GM21717 (cell line): ENCODE data around the gene ZFYVE28.

Experiments
- ATAC-seq: cut with Tn5 transposase; IDR thresholded peaks from one replicate; pipeline ENCODE4 v1.9.1; 2021; ENCODE audit warnings: mild to moderate bottlenecking, moderate library complexity; ENCODE audit not compliant: unreplicated experiment

Gene ZFYVE28

DNA sequence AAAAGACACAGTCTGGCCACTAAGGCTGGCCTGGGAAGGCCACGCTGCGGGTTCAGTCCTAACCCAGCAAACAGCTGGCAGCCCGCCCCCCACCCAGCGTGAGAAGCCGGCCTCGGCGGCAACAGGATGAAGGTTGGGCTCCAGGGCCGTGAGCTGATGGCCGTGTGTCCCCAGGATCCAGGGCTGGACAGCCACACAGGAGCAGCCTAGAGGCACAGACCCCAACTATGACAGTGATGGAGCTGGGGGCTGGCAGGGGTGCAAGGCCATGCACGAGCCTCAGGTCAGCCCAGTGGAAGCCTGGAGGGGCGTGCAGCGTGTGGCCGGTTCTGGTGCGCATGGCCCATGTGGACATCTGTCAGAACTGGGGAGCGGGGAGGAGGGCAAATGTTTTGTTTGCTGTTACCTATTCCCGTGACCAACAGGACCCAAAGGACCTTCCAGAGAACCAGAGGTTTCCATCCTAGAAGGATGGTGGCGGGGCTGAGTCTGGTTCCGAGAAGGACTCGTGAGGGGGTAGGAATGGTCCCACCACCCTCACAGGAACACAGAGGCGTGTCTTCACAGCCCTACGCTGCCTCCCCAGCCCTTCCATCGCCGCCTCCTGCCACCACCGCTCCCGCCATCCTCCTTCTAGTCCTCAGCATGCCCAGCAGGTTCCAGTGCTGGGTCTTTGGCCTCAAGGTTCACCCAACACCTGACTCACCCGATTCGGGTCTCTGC lies 46.5 kb downstream of the ZFYVE28 start:
- ATAC-seq, result no peak

DNA sequence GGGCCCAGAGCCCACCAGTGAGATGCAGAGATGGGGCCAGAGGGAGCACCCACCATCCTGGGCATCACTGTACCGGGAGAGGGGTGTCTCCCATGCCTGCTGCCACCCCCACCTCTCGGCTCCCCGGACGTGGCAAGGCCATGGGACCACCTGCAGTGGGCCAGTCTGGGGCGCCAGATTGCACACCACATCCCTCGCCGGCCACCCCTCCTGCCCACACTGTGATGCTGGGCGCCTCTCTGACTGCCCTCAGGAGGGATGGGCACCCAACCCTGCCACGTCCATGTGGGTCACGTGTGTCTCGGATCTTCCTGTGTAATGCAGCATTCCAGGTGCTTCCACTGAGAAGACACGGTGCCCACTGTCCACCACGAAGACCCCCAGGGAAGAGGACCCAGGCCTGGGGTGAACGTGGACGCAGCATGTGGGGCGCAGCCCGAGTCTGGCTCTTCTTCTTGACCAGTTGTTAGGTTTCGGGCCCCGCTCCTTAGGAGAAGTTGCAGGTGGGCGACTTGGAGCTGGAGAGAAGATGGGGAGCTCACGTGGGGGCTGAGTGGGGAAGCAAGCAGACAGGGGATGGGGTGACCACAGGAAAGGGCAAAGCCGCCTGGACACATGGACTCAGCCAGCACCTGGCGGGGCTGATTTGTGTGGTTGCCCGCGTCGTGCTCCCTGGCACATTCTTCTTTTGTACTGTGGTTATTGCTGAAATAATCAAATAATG lies 47.7 kb downstream of the ZFYVE28 start:
- ATAC-seq, result no peak

DNA sequence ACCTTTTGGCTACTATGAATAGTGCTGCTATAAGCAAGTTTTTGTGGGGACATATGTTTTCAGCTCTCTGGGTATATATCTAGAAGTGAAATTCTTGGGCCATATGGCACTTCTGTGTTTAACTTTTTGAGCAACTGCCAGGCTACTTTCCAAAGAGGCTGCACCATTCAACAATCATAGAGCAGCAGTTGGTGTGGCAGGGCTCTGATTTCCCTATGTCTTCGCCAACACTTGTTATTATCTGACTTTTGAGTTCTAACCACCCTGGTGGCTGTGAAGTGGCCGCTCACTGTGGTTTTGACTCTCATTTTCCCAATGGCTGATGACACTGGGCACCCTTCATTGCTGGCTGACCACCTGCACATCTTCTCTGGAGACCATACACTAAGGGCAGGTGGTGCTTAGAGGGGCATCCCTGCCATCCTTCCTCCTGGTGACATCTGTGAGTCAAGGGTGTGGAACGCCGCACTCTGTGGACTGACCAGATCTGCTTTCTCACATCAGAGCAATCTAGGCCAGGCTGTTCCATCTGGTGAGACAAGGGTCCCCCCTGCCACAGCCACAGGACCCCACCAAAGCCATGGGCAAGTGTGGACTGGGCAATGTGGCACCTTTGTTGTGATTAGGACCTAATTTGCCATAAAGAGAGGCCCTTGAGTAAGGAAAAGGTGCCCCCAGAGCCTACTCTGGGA lies 49.6 kb downstream of the ZFYVE28 start:
- no peak for ATAC-seq

DNA sequence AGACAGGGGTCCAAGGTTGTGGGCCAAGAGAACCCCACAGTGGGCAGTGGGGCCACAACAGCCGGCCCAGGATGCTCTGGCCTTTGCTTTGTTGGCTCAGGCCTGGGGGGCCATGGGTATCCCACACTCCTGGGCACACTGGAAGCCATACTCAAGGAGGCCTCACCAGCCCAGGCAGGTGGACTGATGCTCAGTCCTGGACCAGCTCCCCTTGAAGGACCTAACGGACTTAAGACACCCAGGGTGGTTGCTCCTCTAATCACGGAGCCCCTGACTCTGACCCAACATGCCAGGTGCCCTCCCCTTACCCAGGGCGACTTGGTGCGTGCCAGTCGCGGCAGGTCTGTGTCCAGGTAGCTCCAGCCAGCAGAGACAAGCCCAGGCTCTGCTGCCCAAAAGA lies 50.8 kb downstream of the ZFYVE28 start:
- ATAC-seq, result no peak

DNA sequence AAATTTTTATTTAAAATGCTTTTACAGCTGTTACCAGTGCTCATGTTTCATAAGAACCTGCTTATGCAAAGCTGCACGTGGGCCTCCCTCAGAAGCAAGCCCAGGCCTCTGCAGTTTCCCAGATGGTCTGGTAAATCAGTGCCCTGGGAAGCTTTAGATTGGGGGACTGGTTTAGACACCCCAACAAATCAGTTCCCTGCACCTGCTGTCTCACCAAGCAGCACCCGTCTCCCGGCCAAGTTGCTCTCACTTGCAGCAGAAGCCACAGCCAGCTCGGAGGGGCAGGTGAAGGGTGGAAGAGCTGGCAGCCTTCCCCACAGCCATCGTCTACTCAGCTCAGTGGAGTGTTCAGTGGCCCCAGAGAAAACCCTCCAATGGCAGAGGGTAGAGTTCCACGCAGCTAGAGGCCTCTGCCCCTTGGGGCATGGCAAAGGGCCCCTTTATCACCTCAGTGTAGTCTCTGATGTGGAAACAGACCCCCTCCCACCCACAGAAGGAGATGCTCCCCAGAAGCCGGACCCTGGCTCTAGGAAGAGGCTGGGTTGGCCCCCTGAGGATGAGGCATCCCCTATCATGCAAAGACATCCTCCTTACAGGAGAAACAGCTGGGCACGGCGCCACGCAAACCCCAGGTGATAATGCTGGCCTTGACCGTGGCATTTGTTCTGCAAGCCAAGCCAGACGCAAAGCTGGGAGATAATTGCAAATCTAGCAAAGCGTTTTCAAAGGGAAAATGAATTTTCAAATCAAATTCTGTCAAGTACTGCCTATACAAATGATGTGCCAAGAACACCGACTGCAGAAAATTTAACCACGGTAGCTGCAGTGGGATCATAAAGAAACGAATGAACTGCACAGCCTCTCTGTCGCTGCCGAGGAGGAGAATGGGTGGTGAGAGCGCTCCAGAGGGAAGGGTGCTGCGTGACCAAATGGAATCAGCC lies 51.9 kb downstream of the ZFYVE28 start:
- no peak for ATAC-seq

DNA sequence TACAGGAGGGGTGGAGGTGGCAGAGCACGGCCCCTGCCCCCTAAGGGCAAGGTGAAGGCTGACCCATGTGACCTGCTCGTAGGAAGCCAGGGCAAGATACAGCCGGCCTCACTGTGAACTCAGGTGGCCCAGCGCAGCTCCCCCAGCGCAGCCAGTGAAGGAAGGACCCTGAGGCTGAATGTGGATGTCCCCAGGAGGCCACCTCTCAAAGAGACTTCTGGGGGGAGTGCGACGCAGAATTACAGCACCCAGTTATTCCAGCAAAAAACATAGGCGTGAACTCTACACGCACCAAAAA lies 52.6 kb downstream of the ZFYVE28 start:
- ATAC-seq, result no peak

DNA sequence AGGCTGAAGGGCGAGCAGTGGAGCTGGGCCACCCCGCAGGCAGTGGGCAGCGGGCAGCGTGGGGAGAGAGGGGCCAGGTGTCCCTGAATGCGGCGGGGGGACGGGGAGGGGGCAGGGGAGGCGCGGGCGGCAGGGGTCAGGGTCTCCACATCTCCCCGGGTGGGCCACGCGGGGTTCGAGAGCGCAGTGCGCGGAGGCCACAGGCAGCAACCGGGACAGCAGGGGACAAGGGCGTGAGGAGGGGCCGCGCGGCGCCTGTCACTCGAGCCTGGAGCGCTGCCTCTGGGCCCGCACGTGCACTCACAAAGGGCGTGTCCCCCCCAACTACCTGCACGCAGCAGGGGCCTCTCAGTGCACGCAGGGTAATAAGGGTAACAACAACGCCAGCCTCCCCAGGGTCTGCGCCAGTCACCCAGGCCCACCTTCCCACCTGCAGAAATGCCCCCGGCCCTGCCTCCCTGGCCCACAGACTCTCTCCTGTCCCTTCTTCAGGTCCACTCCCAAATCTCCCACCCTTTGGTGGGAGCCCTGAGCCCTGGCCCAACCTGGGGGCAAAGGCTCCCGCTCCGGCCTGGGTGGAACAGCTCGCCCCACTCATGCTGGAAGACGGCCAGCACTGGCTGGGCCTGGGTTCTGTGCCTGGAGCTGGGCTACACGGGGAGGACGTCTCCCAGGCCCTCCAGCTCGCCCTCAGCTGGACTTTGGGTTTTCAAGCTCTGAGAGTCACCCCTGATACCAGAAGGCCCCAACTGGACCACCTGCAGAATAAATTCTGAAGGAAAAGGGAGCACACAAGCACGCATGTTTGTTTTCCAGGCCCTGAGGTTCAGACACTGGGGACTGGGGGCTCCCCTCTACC lies 53.2 kb downstream of the ZFYVE28 start:
- no peak for ATAC-seq

DNA sequence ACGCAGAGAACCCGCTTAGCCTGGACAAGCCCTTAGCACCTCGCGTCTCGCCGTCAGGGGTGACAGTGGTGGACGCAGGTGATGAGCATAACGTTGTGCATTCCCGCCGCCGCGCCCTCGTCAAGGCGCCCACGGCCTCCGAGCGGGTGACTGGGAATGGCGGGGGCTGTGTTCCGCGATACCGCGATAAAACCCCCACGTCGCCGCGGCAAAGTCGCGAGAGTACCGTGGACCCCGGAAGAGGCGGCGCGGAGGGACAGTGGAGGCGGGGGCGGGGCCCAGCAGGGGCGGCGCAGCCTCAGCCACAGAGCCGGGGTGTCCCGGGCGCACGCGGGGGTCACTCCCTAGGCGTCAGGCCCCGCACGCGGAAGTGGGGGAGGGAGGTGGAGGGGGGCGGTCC lies 53.8 kb downstream of the ZFYVE28 start:
- ATAC-seq, result no peak

DNA sequence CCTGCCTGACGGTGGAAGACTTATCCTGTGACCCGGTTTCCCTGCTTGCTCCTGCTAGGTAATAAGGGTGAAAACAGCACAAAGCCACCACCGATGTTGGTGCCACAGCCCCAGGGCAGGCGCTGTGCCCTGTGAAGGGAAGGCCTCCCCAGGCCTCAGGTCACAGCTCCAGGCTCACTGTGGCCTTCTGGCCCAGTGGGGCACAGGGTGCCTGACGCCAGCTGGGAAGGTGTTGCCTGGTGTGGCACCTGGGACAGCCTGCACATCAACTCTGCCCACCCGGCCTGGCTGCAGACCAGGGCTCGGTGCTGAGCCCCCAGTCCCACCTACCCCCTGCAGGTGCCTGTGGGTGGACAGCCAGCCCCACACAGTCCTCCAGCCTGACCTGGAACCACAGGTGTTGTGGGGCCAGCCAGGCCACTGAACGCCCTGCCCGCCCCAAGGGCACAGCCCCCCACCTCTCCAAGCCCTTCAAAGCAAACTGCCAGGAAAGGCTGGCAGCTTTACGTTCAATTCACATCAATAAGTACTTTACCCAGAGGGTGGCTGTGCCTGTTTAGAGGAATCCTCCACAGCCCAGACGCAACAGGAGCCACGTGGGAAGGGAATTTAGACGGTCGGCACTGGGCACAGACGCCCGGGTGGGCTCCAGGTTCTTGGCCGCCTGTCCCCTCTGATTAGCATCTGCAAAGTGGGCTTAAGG lies 54.3 kb downstream of the ZFYVE28 start:
- ATAC-seq, result no peak

DNA sequence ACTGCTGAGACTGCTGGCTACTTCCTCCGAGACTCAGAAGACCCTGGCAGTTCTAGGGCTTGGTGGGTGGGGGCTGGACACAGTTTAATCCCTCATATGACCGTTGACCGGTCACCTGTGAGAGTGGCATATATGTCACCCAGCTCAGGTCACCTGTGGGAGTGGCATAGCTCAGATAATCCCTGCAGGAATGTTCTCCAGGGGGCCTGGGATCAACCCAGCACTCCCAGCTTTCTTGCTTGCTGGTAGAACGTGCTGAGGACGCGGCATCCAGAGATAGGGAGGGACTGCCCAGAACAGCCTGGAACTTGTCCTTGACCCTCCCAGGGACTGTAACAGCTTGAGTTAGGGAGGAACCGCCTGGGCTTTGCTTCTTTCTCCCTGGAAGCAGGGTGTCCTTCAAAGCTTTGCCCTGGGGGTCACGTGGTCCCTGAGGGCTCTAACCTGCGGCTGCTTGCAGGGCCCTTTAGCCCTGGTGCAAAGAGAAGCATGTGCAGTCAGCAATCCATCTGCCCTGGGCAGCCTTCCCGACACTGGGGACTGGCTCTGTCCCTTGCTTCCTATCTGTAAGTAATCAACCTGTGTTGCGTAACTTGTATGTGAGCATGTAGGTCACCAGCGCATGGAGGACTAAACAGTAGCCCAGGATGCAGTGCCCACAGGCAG lies 55.3 kb downstream of the ZFYVE28 start:
- ATAC-seq, result no peak

DNA sequence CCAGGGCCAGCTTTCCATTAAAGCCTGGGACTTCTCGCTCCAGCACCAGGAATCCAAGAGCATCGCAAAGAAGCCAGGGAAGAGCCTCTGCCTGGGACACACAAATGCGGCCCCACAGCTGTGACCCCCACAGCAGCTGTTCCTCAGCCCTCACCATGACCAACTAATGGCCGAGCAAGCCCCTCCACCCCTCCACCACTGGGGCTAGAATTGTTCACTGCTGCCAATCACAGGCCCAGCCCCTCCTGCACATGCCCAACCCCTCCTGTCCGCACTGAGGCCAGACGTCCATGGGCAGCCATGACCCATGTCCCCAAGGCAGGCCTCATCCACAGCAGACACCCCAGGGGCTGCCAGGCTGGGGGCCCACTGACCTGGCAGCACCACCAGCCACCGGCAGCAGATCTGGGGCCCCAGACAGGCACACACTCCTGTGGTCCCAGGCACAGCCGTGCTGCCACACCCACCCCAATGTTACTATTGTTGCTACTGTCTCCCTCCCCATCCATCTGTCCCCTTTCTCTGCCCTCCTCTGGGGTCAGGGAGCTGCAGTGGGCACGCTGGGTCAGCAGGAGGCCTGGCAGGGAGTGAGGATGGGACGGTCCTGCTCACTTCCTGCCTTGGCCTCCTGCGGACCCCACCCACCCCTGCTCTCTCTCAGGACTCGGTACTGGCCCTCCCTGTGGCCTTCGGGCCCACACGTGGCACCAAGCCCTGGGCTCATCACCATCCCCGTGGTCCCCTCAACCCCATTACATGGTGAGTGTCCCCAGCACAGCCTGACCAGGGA lies 56.0 kb downstream of the ZFYVE28 start:
- ATAC-seq, result no peak

DNA sequence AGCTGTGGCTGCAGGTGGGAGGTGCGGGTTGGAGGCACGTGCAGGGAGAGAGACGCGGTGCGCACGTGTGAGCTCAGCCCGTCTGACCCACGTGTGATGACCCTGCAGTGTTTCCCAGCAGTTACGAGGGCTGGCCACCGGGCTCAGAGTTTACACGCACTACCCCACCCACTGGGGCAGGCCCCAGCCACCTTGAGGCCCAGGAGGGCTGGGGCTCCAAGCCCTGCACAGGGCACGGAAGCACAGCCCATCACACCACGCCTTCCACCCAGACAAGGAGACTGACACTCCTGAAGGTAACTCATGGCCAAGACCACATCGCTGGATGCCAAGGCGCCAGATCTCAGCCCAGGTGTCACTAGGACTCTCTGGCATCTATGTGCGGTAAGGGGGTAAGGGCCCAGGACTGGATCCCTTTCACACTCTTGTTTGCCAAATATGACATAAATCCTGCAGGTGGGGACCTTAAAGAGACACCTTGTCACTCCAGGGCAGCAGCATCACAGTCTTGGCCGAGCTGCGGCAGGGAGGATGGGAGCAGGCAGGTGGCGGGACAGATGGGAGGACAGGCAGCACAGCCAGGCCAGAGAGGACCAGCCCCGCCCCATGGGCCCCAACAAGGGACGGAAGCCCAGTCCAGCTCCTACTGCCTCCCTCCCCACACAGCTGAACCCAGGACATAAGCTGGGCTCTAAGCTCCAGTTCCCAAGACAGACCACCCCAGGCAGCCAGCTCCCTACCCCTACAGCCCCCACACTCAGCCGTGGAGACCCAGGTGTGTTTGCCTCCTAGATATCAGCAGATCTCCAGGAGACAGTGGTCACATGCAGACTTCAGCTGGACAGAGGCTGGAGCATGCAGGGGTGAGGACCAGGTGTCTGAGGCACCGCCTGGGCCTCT lies 56.8 kb downstream of the ZFYVE28 start:
- no peak for ATAC-seq

DNA sequence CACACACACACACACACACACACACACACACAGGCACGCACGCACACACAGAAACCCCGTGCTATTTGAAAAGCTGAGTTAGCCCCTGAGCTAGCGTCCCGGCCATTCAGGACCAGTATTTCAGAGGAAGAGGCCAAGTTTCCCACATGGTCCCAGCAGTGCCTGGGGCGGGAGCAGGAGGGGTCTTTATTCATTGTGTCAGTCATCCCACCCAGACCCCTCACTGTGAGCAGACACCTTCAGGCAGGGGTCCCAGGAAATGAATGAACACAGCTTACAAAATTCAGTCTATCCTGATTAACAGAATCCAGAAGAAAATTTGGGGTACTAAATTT lies 58.1 kb downstream of the ZFYVE28 start:
- ATAC-seq, result no peak

DNA sequence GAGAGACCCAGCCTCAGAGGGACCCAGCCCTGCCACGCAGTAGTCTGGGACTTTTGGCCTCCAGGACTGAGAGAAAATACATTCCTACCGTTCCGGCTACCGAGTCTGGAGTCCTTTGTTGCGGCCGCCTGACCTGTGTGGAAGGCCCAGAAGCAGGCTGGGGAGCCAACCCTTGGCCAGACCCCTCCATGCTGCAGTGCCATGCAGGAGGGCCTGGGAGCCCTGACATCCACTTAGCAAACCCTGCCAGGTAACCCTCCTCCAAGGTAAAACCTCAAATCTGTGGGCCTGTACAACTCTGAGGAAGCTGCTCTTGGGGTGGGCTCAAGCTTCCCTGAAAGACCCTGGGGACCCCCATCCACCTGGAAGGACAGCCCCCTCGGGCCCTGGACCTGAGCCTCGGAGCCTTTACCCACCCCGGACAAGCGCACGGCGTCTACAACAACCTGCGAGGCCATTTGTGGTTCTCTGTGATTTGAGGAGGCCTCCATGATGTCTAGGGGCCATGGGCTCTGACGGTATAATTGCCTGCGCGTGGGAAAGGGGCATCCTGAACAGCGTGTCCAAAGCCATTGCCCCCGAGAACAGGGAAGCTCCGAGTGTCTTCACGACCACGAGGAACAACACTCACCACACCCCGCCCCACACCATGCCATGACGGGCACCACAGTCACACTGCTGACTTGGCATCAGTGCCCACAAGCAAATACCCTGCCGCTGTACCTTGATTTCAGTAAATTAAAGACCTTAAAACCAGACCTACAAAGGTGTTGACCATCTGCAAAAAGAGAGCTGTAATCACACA lies 58.7 kb downstream of the ZFYVE28 start:
- no peak for ATAC-seq

DNA sequence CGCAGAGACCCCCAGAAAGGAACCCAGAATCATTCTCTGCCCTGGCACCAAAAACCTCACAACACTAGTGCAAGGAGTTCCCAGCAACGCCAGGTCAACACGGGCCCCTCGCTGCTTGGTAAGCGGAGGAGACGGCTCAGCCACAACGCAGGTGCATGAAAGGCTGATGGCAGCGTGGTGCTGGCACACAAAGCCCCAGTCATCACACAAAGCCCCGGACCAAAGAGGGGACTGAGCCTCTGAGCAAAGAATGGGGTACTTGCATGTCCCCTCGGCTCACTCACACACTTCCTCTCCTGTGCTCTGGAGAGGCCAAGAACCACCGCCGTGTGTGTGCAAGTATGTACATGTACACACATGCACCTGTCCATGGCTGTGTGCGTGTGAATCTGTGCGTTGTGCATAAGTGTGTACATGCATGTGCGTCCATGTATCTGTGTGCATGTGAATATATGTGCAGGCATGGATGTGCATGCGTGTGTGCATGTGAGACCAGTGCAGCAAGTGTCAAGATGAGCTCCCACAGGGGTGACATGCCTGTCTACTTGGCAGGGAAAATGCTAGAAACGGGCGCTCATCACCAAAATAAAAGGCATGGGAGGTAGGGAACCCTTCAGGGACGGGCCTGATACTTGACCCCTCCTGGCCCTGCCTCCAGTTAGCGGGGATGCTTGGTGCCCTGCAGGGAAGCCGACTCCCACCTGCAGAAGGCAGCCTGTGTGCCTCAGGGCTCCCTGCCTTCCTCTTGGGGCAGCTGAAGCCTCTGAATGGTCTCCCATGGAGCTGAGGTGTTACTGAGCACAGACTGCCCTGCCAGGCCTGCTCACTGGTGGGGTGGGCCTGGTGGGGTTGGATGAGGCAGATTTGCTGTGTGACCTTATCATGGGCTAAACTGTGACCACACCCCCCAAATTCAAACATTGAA lies 60.4 kb downstream of the ZFYVE28 start:
- ATAC-seq, result no peak
